NCI-H146 treated with DMSO at 0.1 percent for 48 hours (cell line): ENCODE results near the gene IFNA6.
"Not testable (repeated sequence)": the region's sequence is repeated elsewhere in the genome, so short reads cannot be mapped to it uniquely, and the experiment has no call there.

ENCODE experiments used
- DNase-seq: peaks from one replicate; lab custom pipeline; 2025; ENCODE audit not compliant: unreplicated experiment; lab: John Stamatoyannopoulos, UW

IFNA6 gene

DNA sequence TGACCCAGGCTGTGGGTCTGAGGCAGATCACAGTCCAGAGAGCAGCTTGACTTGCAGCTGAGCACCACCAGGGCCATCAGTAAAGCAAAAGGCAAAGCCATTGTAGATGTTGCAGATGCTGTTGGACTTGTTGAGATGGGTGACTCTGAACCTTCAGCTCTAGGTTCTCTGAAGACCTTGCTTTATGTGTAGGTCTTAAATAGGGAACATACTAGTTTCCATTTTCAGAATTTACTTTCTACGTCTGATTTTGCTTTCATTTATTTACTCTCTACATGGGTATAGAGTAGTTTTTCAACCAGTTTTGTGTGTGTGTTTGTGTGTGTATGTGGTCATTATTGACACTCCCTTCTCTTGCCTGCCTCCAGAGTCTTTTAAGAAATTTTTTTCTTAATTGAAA, at the start of gene IFNA6:
TSS of gene IFNA6 (minus strand) at position 101 of the 400 bp plus-strand sequence. CDS start at position 101, 0 bp downstream.
- DNase-seq = no peak

- DNase-seq = no peak
Observed at GRCh38 chr9:21399956-21400355, 49.3 kb upstream of the IFNA6 start.

DNA sequence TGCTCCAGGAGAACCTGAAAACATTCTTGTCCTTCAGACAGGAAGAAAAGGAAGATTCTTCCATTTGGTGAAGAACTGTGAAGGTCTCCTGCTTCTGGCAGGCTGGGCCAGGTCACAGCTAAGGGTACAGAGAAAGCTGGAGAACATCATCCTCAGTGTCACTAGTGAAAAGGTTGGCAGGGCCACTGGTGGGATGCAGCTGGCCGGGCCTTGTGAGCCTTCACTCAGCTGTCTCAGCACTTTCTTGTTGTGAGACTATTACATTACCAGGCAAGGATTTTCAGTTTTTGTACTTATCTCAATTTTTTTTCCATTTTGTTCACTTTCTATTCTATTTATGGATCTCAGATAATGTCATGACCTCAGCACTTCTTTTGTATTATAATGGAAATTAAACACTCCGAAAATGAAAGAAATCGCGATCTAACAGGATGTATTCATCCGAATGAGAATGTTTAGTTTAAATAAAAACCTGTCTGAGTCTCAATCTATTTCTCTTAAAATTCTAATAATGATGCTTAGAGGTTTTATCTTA, 48.3 kb upstream of the IFNA6 start:
- no peak for DNase-seq

GRCh38 chr9:21395778-21396717, 45.4 kb upstream of the IFNA6 start:
- no peak for DNase-seq

DNA sequence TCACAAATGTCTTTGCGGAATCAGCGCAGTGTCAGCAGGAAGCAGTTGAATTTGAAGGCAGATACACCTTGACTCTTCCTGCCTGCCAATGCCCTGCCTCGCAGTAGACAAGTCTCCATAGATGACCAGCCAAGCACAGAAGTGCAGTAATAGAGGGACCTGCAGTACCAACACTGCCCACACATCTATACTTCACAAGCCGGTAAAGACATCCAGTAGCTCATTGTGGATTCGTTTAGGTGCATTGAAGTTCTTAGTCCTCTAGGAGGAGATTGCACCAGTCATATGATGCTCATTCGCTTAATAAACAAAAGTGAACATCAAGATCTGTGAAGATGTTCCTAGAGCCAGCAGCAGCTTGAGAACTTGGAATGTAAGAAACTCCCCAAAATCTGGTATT, 41.6 kb upstream of the IFNA6 start:
- no peak for DNase-seq

DNA sequence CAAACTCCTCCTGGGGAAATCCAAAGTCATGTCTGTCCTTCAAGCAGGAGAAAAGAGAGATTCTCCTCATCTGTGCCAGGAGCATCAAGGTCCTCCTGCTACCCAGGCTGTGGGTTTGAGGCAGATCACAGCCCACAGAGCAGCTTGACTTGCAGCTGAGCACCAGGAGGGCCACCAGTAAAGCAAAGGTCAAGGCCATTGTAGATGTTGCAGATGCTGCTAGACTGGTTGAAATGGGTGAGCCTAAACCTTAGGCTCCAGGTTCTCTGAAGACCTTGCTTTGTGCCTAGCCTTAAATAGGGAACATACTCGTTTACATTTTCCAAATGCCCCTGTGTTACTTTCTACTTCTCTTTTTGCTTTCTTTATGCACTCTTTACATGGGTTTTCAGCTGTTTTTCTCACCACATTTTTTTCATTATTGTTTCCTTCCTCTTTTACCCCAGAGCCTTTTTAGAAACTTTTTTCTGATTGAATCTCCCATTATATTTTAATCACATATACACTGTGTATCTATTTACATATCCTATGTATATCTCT, 34.5 kb upstream of the IFNA6 start, which contains the start of gene IFNA2:
TSS of gene IFNA2 (minus strand) at position 268 of the 540 bp plus-strand sequence. CDS start at position 199, 69 bp downstream.
- no peak for DNase-seq

GRCh38 chr9:21383627-21384026, 32.9 kb upstream of the IFNA6 start:
- DNase-seq = no peak

DNA sequence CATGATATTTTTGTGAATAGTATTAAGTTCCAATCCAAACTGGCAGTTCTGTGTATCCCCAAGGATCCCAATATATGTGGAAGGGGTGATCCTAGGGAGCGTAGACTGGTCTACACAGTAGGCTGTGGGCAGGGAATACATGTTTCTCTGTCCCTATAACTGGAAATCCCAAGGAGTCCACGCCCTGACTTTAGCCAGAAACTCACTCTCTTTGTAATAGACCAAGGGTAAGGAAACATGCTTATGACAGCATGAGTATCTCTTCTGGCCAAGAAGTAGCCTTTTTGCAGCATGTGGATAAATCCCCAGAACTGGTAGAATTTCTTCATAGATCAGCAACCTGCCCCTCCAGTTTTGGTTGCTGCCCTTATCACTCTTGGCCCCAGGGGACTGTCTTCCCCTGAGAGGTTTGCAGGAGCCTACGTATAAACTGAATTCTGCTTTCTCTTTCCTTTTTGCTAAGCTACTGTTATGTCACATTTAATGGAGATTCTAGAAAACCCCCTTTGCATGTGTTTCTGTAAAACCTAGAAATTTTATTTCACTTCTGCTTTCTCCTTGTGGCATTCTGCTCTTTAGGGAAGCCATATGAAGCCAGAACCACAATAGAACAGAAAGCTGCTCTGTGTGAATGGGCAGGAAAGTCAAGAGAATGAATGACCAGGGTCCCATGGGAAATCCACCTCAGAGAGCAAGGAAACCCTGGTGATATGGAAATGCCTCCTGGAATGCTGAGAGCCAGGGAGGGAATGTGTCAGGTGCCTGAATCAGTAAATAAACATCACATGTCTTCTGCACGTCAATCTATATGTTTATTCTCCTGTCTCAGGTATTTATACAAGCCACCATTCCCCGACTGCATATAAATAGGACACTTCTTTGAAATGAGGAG, 31.0 kb upstream of the IFNA6 start:
- DNase-seq = no peak

DNA sequence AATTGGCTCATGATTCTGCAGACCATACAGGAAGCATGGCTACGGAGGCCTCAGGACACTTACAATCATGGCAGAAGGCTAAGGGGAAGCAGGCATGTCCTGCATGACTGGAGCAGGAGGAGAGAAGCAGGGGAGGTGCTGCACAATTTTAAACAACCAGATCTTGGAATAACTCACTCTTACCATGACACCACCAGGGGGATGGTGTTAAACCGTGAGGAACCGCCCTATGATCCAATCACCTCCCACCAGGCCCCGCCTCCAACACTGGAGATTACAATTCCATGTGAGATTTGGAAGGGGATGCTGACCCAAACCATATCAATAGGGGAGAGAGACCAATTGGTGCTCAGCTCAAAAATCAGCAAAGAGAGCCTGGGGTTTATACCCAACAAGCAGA, 20.8 kb upstream of the IFNA6 start:
- DNase-seq = not testable (repeated sequence)

DNA sequence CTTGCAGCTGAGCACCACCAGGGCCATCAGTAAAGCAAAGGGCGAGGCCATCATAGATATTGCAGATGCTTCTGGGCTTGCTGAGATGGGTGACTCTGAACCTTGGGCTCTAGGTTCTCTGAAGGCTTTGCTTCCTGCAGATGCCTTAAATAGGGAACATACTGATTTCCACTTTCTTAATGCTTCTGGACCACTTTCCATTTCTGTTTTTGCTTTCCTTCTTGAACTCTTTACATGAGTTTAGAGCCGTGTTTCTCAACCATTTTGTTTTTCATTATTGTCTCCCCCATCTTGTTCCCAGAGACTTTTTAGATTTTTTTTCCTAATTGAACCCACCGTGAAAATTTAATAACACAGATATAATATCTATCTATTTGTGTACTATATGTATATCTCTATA, 17.3 kb upstream of the IFNA6 start, which contains the start of gene IFNA13:
TSS of gene IFNA13 (minus strand) at position 101 of the 400 bp plus-strand sequence. CDS start at position 54, 47 bp downstream.
- no peak for DNase-seq

DNA sequence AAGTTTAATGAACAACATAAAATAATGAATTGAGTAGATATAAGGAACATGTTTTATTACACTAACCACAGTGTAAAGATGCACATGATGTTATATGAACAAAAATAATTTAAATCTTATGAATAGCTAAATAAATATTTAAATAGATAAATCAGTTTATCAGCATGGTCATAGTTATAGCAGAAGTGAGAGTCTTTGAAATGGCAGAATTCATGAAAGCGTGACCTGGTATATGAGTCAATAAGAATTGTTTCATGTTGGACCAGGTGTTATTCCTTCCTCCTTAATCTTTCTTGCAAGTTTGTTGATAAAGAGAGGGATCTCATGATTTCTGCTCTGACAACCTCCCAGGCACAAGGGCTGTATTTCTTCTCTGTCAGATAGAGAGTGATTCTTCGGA, 16.5 kb upstream of the IFNA6 start:
- DNase-seq = not testable (repeated sequence)

DNA sequence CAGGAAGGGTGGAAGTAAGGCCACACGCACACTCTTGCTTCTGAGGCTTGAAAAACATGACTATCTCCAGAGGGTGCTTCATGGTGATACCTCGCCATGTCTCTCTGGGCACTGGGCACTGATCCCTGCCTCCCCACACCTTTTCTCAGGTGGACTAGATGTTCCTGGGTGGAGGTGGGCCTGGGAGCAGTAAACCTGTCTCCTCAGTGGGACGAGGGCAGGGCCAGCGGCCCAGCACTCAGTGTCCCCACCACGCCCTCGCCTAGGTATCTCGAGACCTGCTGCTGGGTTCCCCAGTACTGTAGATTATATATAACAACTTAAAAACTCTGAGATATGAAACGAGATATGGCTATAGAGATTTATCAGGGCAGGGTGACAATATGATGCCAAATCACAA, 11.6 kb upstream of the IFNA6 start:
- no peak for DNase-seq

- DNase-seq = no peak
Observed at GRCh38 chr9:21357479-21358460, 7.1 kb upstream of the IFNA6 start.

- DNase-seq = no peak
Observed at GRCh38 chr9:21348430-21348970, 2.2 kb downstream of the IFNA6 start.

- no peak for DNase-seq
Observed at GRCh38 chr9:21340735-21341134, 10.0 kb downstream of the IFNA6 start.

DNA sequence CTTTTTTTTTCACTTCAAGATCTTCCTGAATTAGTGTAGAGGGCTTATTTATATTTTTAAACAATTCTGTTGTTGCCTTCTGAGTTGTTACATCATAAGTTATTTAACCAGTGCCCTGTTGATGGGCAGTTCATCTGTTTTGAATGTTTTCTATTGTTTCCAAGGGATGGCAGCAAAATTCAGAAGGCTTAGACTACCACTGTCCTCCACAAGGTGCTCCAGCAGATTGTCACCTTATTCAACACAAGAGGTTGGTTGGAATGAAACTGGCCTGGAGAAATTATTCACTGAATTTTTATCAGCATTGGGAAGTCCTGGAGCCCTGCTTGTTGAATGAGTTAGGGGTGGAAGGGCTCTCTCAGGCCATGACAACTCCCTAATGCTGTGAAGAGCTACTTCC, 14.2 kb downstream of the IFNA6 start:
- DNase-seq = no peak

GRCh38 chr9:21334701-21335632, 15.7 kb downstream of the IFNA6 start, which contains the start of gene KLHL9:
TSS of gene KLHL9 (minus strand) at chr9:21335404. CDS start at chr9:21334859, 545 bp downstream.
- peak; percentile 81 for DNase-seq

GRCh38 chr9:21333226-21333625, 17.5 kb downstream of the IFNA6 start:
- DNase-seq = no peak
